Gastroesophageal sphincter (tissue), 3 donors: ENCODE results near the gene HPSE2.

ENCODE experiments used
- CTCF ChIP-seq, 4 experiments: fragments of 200-600 bp in 2 of 4; fragments of 450-650 bp in 2 of 4; sonication (generic) in 1 of 4; IDR thresholded peaks; one replicate each; pipeline ENCODE4 v1.5.1; 2017 to 2019; ENCODE audit warnings: antibody characterized with exemption in 4 of 4, mild to moderate bottlenecking in 2 of 4, moderate library complexity in 2 of 4
- POLR2A ChIP-seq, 2 donors: fragments of 450-650 bp; IDR thresholded peaks; one replicate each; pipeline ENCODE4 v1.6.1; 2017; ENCODE audit warnings: antibody characterized with exemption in 2 of 2, mild to moderate bottlenecking in 2 of 2, moderate library complexity in 1 of 2

GRCh38 chr10:98472196-98472595 is 763.5 kb downstream of the HPSE2 start:
- TF ChIP-seq CTCF (IDR thresholded peaks at IDR 0.05) (no peak), POLR2A (IDR thresholded peaks at IDR 0.05) (no peak)
